Activated B cell treated with CpG ODN at 0.5 μM for 24 hours (primary cell): ENCODE measurements around the gene STEAP3. TPM values are rescaled to one million over a fixed set of nuclear protein-coding genes. Genes with fewer than 3 reads are reported as not detected.

Source experiments
- ATAC-seq: fragments of 200-7000 bp; cut with Tn5 transposase; one replicate; pipeline ENCODE4 v1.10.0; 2021; ENCODE audit warnings: low read depth, mild to moderate bottlenecking, moderate library complexity
- CTCF ChIA-PET: fragments of 350-600 bp; sonication (Branson Sonifier 250); formaldehyde crosslinking; loops from one replicate; lab custom pipeline; 2021; ENCODE audit warnings: antibody characterized with exemption; lab: Charles Lee
- POLR2A ChIA-PET: fragments of 350-600 bp; sonication (Branson Sonifier 250); formaldehyde crosslinking; loops from one replicate; lab custom pipeline; 2021; ENCODE audit warnings: antibody characterized with exemption; lab: Charles Lee
- DNase-seq: peaks from one replicate; pipeline ENCODE4 v3.0.0; 2022
- H3K27ac Mint-ChIP-seq: one replicate; pipeline ENCODE4 v1.8.0; 2020; ENCODE audit warnings: mixed read lengths
- H3K27me3 Mint-ChIP-seq: one replicate; pipeline ENCODE4 v1.8.0; 2021; ENCODE audit warnings: mixed read lengths
- H3K36me3 Mint-ChIP-seq: one replicate; pipeline ENCODE4 v1.8.0; 2021; ENCODE audit warnings: low read depth, mixed read lengths
- H3K4me1 Mint-ChIP-seq: one replicate; pipeline ENCODE4 v1.8.0; 2021; ENCODE audit warnings: mixed read lengths
- H3K4me3 Mint-ChIP-seq: one replicate; pipeline ENCODE4 v1.8.0; 2020; ENCODE audit warnings: mild to moderate bottlenecking, mixed read lengths
- H3K9me3 Mint-ChIP-seq: one replicate; pipeline ENCODE4 v1.8.0; 2020; ENCODE audit warnings: mixed read lengths
- CTCF ChIP-seq: fragments of 200-600 bp; IDR thresholded peaks from one replicate; pipeline ENCODE4 v1.8.0; 2022; ENCODE audit warnings: antibody characterized with exemption, mild to moderate bottlenecking
- intact Hi-C: fragments of 100-400 bp; cut with micrococcal nuclease; formaldehyde crosslinking; loops from one replicate; pipeline ENCODE4 v1.15.1; 2024
- total RNA-seq: library from RNA; stranded (reverse); gene quantifications from 2 replicates; pipeline ENCODE4 v1.2.3, GENCODE V29; 2022

STEAP3 gene
- total RNA-seq, 1 donor from 2014 or later = 1.1 TPM

- H3K4me1 Mint-ChIP-seq = no peaks in the 10 kb centered on the region
- no peak for ATAC-seq
- H3K36me3 Mint-ChIP-seq = no peaks in the 10 kb centered on the region
- intact Hi-C loops = no loop called here
- ChIA-PET CTCF (no interaction called here), POLR2A (no interaction called here)
- DNase-seq = no peak
- no peak for TF ChIP-seq CTCF
- H3K27ac Mint-ChIP-seq = no peak overlapping the region
- H3K9me3 Mint-ChIP-seq = peaks cover 4% of the 10 kb centered on the region
- no peaks in the 10 kb centered on the region for H3K27me3 Mint-ChIP-seq
- no peak overlapping the region for H3K4me3 Mint-ChIP-seq
These were observed 22.2 kb downstream of the STEAP3 start for GRCh38 chr2:119245841-119246230.

GRCh38 chr2:119246884-119247843 is 23.5 kb downstream of the STEAP3 start:
- no peaks in the 10 kb centered on the region for H3K36me3 Mint-ChIP-seq
- TF ChIP-seq CTCF = no peak
- ATAC-seq (no peak), DNase-seq (no peak)
- no peaks in the 10 kb centered on the region for H3K27me3 Mint-ChIP-seq
- POLR2A ChIA-PET = no interaction called here
- CTCF ChIA-PET = no interaction called here
- no peak overlapping the region for H3K27ac Mint-ChIP-seq
- no peak overlapping the region for H3K4me3 Mint-ChIP-seq
- H3K9me3 Mint-ChIP-seq = peaks cover 4% of the 10 kb centered on the region
- intact Hi-C loops = no loop called here
- no peaks in the 10 kb centered on the region for H3K4me1 Mint-ChIP-seq

- H3K4me3 Mint-ChIP-seq = no peak overlapping the region
- no peaks in the 10 kb centered on the region for H3K27me3 Mint-ChIP-seq
- DNase-seq (no peak), ATAC-seq (no peak)
- intact Hi-C loops = no loop called here
- no peak for TF ChIP-seq CTCF
- ChIA-PET POLR2A (no interaction called here), CTCF (no interaction called here)
- peaks cover 4% of the 10 kb centered on the region for H3K9me3 Mint-ChIP-seq
- H3K4me1 Mint-ChIP-seq = no peaks in the 10 kb centered on the region
- no peaks in the 10 kb centered on the region for H3K36me3 Mint-ChIP-seq
- H3K27ac Mint-ChIP-seq = no peak overlapping the region
These were observed 24.2 kb downstream of the STEAP3 start for GRCh38 chr2:119247844-119248271.

- ChIA-PET CTCF (no interaction called here), POLR2A (no interaction called here)
- DNase-seq (no peak), ATAC-seq (no peak)
- Mint-ChIP-seq H3K4me3 (no peak overlapping the region), H3K27me3 (no peaks in the 10 kb centered on the region), H3K9me3 (peaks cover 4% of the 10 kb centered on the region), H3K27ac (no peak overlapping the region), H3K4me1 (no peaks in the 10 kb centered on the region), H3K36me3 (no peaks in the 10 kb centered on the region)
- no peak for TF ChIP-seq CTCF
- intact Hi-C loops = no loop called here
These were observed 24.7 kb downstream of the STEAP3 start for GRCh38 chr2:119248311-119248710.

GRCh38 chr2:119248751-119249150 is 25.1 kb downstream of the STEAP3 start:
- ATAC-seq = no peak
- no peak for TF ChIP-seq CTCF
- no peak overlapping the region for H3K27ac Mint-ChIP-seq
- no peak overlapping the region for H3K4me3 Mint-ChIP-seq
- no peak for DNase-seq
- ChIA-PET POLR2A (no interaction called here), CTCF (no interaction called here)
- intact Hi-C loops = no loop called here
- H3K4me1 Mint-ChIP-seq = no peaks in the 10 kb centered on the region
- H3K27me3 Mint-ChIP-seq = no peaks in the 10 kb centered on the region
- no peaks in the 10 kb centered on the region for H3K36me3 Mint-ChIP-seq
- peaks cover 4% of the 10 kb centered on the region for H3K9me3 Mint-ChIP-seq
